Panc1 (cell line): Measurements from ENCODE around the gene TREX2. TPM values are rescaled to one million over a fixed set of nuclear protein-coding genes. Genes with fewer than 3 reads are reported as not detected.

Source experiments
- ATAC-seq: fragments of 200-7000 bp; cut with Tn5 transposase; 2 replicates; pipeline ENCODE4 v1.9.1; 2020; ENCODE audit warnings: mild to moderate bottlenecking, moderate library complexity
- BruUV-seq: library from RNA; stranded (reverse); fragments of 400-500 nt; replicated peaks from 2 replicates; lab custom pipeline; 2021; lab: Mats Ljungman, UMichigan
- CTCF ChIA-PET: fragments of 300-600 bp; sonication (Branson Sonifier 250); formaldehyde crosslinking; loops from one replicate; lab custom pipeline; 2022; ENCODE audit warnings: antibody characterized with exemption; lab: Charles Lee
- POLR2A ChIA-PET: fragments of 300-600 bp; sonication (Branson Sonifier 250); formaldehyde crosslinking; loops from one replicate; lab custom pipeline; 2022; ENCODE audit warnings: antibody characterized with exemption; lab: Charles Lee
- DNase-seq: peaks from one replicate; pipeline ENCODE4 v3.0.0-alpha.2; 2010; ENCODE audit warnings: low read depth, low spot score
- H3K27ac ChIP-seq: 2 replicates; pipeline ENCODE4 v1.5.1; 2011; ENCODE audit warnings: mild to moderate bottlenecking, low read length, inconsistent platforms
- H3K27me3 ChIP-seq: fragments of 200-500 bp; sonication (Bioruptor generic); 2 replicates; pipeline ENCODE4 v1.6.0; 2014; ENCODE audit warnings: low read length, inconsistent platforms; ENCODE audit not compliant: control insufficient read depth, insufficient read depth
- H3K36me3 ChIP-seq: fragments of 200-500 bp; sonication (Bioruptor generic); 2 replicates; pipeline ENCODE4 v1.5.1; 2014; ENCODE audit warnings: inconsistent platforms, mild to moderate bottlenecking, low read length, moderate library complexity; ENCODE audit not compliant: control insufficient read depth, insufficient read depth
- H3K4me1 ChIP-seq: 2 replicates; pipeline ENCODE4 v1.5.1; 2011; ENCODE audit warnings: inconsistent platforms, mild to moderate bottlenecking, low read length, moderate library complexity; ENCODE audit not compliant: control insufficient read depth, insufficient read depth
- H3K4me3 ChIP-seq, 2 experiments: 2 replicates each; pipeline ENCODE4 v1.5.1; 2011 to 2012; ENCODE audit warnings: low read depth in 2 of 2, low read length in 2 of 2, mild to moderate bottlenecking in 2 of 2, inconsistent platforms in 1 of 2, moderate library complexity in 1 of 2
- H3K9me3 ChIP-seq: fragments of 200-500 bp; sonication (Bioruptor generic); 2 replicates; pipeline ENCODE4 v1.5.1; 2014; ENCODE audit warnings: low read depth, mild to moderate bottlenecking, inconsistent platforms, low read length, moderate library complexity; ENCODE audit not compliant: control insufficient read depth, insufficient read depth
- CTCF ChIP-seq: fragments of 450-650 bp; IDR thresholded peaks from 2 replicates; pipeline ENCODE4 v1.5.1; 2017; ENCODE audit warnings: mild to moderate bottlenecking
- POLR2AphosphoS5 ChIP-seq: IDR thresholded peaks from 2 replicates; pipeline ENCODE4 v1.6.1; 2012; ENCODE audit warnings: mild to moderate bottlenecking, low read depth, low read length, moderate library complexity
- SIN3A ChIP-seq: IDR thresholded peaks from 2 replicates; pipeline ENCODE4 v1.6.1; 2012; ENCODE audit warnings: low read depth, mild to moderate bottlenecking, low read length, moderate library complexity, borderline replicate concordance; ENCODE audit not compliant: insufficient read depth
- TCF7L2 ChIP-seq: IDR thresholded peaks from 2 replicates; pipeline ENCODE4 v1.6.1; 2011; ENCODE audit warnings: mild to moderate bottlenecking, low read depth, low read length, inconsistent platforms
- in situ Hi-C: cut with HindIII; loops from 2 replicates; pipeline ENCODE4 v1.10.0; 2016; ENCODE audit warnings: low sequenced_read_pairs, low pct_unique_long_range_greater_than_20kb
- intact Hi-C: fragments of 100-400 bp; cut with micrococcal nuclease; formaldehyde crosslinking; loops from one replicate; pipeline ENCODE4 v1.10.0; 2022; ENCODE audit not compliant: unreplicated experiment
- total RNA-seq: library from RNA; stranded (reverse); gene quantifications from one replicate; pipeline ENCODE4 v1.2.1, GENCODE V29; 2021; ENCODE audit not compliant: unreplicated experiment
- TF ChIP-seq, protein P1 (sequence below), 2 experiments: IDR thresholded peaks; 2 replicates each; pipeline ENCODE4 v1.6.1; 2011 to 2012; ENCODE audit warnings: low read depth in 2 of 2, control low read depth in 1 of 2, low read length in 1 of 2, mild to moderate bottlenecking in 1 of 2, moderate library complexity in 1 of 2; ENCODE audit not compliant: insufficient read depth in 1 of 2

Gene TREX2
- total RNA-seq, 1 experiment from 2014 or later: 2.4 TPM

DNA sequence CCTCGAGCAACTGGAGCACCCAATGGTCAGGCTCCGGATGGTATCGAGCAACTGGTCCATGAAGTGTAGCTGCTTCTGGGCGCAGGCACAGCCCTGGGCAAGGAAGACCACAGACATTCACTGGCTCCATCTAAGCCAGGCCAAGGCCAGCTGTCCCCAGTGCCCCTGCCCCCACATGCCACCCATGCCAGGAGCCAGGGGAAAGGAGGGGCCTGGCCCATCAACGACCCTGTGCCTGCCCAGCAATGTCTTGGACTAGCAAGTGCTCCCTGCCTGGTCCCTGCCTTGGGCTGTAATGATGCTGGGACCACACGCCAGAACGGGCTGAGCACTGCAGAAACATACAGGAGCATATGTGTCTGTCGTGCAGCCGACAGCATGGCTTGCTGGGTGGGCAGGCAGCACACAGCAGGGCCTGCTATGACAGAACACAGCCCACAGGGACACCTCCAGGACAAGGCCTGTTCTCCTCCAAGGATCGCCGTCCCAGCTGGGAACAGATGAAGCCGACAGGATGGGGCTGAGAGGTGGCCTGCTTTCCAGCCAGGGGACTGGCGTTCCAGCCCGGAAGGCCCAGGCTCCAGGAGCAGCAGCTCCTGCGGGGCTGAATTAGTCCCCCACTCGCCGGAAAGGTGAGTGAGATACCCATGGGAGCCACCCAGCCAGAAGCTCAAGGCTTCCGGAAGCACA lies 11.4 kb upstream of the TREX2 start:
- H3K4me1 ChIP-seq: no peaks in the 10 kb centered on the region
- TF ChIP-seq TCF7L2 (no peak), CTCF (no peak), SIN3A (no peak), POLR2AphosphoS5 (no peak)
- TF ChIP-seq, protein P1, sequence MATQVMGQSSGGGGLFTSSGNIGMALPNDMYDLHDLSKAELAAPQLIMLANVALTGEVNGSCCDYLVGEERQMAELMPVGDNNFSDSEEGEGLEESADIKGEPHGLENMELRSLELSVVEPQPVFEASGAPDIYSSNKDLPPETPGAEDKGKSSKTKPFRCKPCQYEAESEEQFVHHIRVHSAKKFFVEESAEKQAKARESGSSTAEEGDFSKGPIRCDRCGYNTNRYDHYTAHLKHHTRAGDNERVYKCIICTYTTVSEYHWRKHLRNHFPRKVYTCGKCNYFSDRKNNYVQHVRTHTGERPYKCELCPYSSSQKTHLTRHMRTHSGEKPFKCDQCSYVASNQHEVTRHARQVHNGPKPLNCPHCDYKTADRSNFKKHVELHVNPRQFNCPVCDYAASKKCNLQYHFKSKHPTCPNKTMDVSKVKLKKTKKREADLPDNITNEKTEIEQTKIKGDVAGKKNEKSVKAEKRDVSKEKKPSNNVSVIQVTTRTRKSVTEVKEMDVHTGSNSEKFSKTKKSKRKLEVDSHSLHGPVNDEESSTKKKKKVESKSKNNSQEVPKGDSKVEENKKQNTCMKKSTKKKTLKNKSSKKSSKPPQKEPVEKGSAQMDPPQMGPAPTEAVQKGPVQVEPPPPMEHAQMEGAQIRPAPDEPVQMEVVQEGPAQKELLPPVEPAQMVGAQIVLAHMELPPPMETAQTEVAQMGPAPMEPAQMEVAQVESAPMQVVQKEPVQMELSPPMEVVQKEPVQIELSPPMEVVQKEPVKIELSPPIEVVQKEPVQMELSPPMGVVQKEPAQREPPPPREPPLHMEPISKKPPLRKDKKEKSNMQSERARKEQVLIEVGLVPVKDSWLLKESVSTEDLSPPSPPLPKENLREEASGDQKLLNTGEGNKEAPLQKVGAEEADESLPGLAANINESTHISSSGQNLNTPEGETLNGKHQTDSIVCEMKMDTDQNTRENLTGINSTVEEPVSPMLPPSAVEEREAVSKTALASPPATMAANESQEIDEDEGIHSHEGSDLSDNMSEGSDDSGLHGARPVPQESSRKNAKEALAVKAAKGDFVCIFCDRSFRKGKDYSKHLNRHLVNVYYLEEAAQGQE (IDR thresholded peaks at IDR 0.05; ENCODE audit: insufficient read depth in 1 of 2, low read depth in 2 of 2, low read length in 1 of 2): no peak
- BruUV-seq: no TSS peak
- POLR2A ChIA-PET: no interaction called here
- intact Hi-C loops (no loop called here), in situ Hi-C loops (no loop called here)
- DNase-seq (no peak), ATAC-seq (no peak)
- H3K27me3 ChIP-seq: no peaks in the 10 kb centered on the region
- no peak overlapping the region for H3K27ac ChIP-seq
- no peaks in the 10 kb centered on the region; the same call in 1 of the 2 replicates for H3K36me3 ChIP-seq
- H3K9me3 ChIP-seq: no peaks in the 10 kb centered on the region
- CTCF ChIA-PET: interaction anchor here (0.6 to 0.7 kb wide), 2 partner anchors 236 to 646 kb away, joined by 3 read pairs; no protein-coding TSS in a partner anchor
- no peak overlapping the region for H3K4me3 ChIP-seq

GRCh38 chrX:153456704-153457103 lies 10.8 kb upstream of the TREX2 start:
- intact Hi-C loops (no loop called here), in situ Hi-C loops (no loop called here)
- Histone ChIP-seq H3K9me3 (no peaks in the 10 kb centered on the region), H3K27ac (no peak overlapping the region), H3K36me3 (no peaks in the 10 kb centered on the region; the same call in 1 of the 2 replicates), H3K4me1 (no peaks in the 10 kb centered on the region), H3K27me3 (no peaks in the 10 kb centered on the region), H3K4me3 (no peak overlapping the region)
- no peak for ATAC-seq
- no peak for DNase-seq
- ChIA-PET CTCF (interaction anchor here (0.7 kb wide), 1 partner anchor 646 kb away, joined by 3 read pairs; no protein-coding TSS in a partner anchor), POLR2A (no interaction called here)
- TF ChIP-seq SIN3A (no peak), TCF7L2 (no peak), POLR2AphosphoS5 (no peak), CTCF (no peak)
- TF ChIP-seq, protein P1 (IDR thresholded peaks at IDR 0.05; ENCODE audit: insufficient read depth in 1 of 2, low read depth in 2 of 2, low read length in 1 of 2): no peak
- no TSS peak for BruUV-seq
